ENCODE results near the gene NPW.

NPW gene

GRCh38 chr16:1984347-1985225 lies 35.0 kb upstream of the NPW start:
- DNase-seq (ENCODE audit: low spot score): no peak

GRCh38 chr16:1985466-1986150 lies 34.0 kb upstream of the NPW start:
- no peak for DNase-seq (ENCODE audit: low spot score)

GRCh38 chr16:1987198-1987597 lies 32.4 kb upstream of the NPW start:
- DNase-seq (ENCODE audit: low spot score): no peak

DNA sequence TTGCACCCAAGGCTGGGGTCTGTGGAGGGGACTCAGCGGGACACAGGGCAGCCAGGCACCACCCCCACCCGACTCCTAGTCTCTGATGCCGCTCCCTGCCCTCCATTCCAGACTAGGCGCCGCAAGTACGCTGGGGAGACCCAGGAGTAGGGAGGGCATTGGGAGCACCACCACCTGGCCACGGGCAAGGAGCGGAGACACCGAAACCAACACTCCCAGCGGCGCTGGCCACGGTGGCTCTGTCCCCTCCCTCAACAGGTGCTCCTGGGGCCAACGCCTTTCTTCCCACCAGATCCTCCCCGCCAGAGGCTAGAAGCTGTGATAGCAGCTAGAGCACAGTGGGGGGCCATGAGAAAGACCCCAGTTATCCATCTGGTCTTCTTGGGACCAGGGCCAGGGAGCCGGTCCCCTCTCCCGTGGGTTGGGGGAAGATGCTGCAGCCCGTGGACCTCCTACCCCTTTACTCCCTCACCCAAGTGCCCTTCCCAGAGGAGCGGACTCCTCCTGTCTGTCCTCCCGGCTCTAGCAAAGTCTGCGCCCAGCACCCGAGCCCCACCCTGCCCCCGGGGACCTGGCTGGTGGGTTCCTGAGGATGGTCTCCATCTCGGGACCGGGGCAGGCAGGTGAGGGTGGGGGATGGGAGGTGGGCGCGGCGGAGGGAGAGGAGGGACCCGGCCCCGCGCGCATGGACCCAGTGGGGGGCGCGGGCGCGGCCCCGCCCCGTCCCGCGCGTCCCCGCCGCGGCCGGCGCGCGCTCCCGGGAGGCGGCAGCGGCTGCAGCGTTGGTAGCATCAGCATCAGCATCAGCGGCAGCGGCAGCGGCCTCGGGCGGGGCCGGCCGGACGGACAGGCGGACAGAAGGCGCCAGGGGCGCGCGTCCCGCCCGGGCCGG lies 30.1 kb upstream of the NPW start, which contains the start of gene SYNGR3:
Gene SYNGR3, plus strand, starts transcription at position 762 of the 892 bp plus-strand sequence. CDS start 133 bp downstream, outside the sequence.
- no peak for DNase-seq (ENCODE audit: low spot score)

DNA sequence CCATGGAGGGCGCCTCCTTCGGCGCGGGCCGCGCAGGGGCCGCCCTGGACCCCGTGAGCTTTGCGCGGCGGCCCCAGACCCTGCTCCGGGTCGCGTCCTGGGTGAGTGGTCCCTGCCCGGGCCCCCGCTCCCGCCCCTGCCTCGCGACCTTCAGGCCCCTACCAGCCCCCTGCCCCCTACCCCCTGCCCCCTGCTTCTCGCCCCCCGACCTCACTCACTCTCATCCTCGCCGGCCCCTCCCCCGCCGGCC lies 29.6 kb upstream of the NPW start:
- DNase-seq (ENCODE audit: low spot score): no peak

DNA sequence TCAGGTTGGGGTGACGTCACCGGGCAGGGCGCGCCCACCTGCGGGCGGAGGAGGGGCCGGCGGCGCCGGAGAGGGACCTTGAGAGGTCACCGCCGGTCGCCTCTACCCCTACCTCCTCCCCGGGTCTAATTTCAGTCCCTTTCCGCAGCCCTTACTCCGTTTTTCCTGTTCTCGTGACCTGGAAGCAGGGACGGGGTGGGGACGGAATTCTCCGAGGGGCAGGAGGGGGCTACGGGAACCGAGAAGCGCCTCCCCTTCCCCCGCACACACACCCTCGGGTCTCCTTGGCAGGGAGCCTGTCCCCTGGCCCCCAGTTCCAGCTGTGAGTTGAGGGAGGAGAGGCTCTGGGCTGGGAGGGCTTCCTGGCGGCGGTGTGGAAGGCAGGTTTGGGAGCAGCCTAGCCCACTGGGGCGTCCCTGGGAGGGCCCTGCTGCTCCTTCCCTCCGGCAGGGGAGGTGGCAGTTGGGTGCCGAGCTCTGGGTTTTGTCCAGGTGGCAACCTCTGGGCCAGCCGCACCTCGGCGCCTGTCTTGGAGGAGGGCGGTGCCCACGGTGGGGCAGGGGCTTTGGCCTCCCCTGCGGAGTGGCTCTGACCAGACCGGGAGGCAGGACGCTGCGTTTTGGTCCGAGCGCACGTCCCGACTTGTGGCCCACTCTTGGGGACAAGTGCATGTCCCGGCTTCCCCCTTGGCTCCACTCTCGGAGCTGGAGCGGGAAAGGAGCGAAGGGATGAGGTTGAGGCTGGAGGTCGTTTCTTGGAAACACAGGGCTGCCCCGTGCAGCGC lies 29.0 kb upstream of the NPW start:
- peak; percentile 41 for DNase-seq (ENCODE audit: low spot score)

GRCh38 chr16:1991135-1991551 lies 28.4 kb upstream of the NPW start:
- no peak for DNase-seq (ENCODE audit: low spot score)

DNA sequence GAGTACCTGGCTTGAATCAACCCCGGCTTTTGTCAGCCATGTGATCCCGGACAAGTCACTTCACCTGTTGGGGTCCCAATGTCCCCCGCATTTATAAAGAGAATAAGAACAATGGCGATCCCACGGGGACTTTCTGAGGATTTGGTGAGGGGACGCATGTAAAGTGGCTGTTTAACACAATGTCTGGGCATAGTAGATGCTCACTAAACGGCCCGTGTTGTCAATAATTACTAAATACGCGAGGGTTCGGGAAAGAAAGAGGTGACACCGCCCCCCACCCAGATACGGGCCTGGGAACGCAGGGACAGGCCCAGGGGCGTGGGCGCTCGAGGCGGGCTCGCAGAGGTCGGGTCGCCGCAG lies 28.0 kb upstream of the NPW start:
- no peak for DNase-seq (ENCODE audit: low spot score)

- peak; percentile 67 for DNase-seq (ENCODE audit: low spot score)
These were observed 27.5 kb upstream of the NPW start for GRCh38 chr16:1991948-1992703.

DNA sequence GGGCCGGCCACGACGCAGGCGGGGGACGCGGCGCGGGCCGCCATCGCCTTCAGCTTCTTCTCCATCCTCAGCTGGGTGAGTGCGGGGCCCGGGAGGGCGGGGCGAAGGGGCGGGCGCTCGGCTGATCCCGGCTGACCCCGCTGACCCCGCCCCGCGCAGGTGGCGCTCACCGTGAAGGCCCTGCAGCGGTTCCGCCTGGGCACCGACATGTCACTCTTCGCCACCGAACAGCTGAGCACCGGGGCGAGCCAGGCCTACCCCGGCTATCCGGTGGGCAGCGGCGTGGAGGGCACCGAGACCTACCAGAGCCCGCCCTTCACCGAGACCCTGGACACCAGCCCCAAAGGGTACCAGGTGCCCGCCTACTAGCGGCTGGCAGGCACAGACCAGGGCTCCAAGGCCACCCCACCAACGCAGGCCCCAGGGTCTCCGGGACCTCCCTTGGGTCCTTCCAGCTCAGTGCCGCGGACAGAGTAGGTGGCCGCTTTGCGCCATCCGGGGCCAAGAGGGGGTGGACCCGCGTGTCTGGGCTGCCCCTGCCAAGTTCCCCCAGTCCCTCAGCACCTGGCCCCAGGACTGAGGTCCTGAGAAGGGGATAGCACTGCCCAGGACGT lies 26.8 kb upstream of the NPW start:
- DNase-seq (ENCODE audit: low spot score): no peak

- no peak for DNase-seq (ENCODE audit: low spot score)
These were observed 25.9 kb upstream of the NPW start for GRCh38 chr16:1993731-1994131.

GRCh38 chr16:1997494-1998359 lies 21.9 kb upstream of the NPW start:
- DNase-seq (ENCODE audit: low spot score): no peak

GRCh38 chr16:1998360-1998835 lies 21.2 kb upstream of the NPW start:
- no peak for DNase-seq (ENCODE audit: low spot score)

DNA sequence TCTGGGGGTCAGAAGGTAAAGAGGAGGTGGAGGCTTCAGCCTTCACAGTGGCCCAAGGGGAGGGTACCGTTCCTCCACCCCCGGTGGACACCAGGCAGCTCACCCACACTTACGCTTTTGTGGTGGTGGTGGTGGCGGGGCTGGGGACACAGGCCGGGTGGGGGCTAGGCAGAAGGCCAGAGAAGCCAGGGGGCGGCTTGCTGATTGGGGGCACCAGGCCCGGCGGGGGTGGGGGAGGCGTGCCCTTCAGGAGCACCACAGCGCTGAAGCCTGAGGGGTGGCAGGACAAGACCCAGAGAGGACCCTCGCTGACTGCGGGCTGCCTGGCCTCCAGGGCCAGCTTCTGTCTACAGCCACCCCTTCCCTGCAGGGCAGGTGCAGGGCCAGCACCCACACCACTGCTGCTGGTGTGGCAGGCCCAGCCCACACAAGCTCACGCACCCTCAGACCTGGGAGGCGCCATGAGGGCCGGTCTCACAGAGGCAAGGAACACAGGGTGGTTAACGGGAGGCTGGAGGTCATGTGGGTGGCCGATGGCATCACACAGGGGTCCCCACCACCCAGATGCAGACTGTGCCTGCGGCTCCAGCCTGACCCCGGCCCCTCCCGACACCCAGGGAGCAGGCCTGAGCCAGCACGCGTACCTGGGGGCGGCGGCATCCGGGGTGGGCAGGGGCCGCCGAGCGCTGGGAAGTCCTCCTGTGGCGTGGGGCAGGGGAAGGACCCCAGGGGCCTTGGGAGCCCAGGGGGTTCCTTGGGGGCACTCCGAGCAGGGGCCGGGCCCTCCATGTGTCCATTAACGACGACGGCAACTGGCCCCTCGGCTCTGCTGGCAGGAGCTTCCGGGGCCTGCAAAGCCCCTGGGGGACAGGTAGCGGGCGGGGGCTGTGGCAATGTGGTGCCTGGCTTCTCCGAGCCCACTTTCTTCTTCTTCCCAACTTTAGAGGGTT lies 20.5 kb upstream of the NPW start:
- DNase-seq (ENCODE audit: low spot score): no peak

DNA sequence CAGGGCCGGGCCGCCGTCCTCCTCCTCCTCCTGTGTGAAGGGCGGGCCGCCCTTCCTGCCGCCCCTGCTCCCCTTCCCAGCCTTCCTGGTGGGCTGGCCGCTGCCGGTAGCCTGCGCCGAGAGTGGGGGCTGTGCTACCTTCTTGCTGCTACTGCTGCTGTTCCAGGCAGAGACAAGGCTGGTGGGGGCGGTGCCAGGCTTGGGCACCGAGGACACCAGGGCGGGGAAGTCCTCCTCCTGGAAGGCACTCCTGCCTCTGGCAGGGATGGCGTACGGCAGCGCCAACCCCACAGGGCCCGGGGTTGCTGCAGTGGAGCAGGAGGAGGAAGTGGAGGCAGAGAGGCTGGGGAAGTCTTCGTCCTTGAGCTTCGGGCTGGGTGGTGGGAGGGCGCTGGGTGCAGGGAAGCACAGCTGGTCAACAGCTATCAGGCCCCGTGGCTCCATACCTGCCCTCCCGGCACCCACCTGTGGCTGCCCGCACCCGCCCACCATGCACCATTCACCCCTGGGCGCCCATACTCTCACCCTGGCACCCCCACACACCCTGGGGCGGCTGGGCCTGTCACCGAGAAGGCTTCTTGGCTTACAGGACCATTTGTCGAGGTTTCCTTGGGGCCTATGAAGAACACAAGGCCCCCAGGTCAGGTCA lies 19.6 kb upstream of the NPW start:
- no peak for DNase-seq (ENCODE audit: low spot score)

GRCh38 chr16:2001035-2001434 lies 18.6 kb upstream of the NPW start:
- DNase-seq (ENCODE audit: low spot score): no peak

DNA sequence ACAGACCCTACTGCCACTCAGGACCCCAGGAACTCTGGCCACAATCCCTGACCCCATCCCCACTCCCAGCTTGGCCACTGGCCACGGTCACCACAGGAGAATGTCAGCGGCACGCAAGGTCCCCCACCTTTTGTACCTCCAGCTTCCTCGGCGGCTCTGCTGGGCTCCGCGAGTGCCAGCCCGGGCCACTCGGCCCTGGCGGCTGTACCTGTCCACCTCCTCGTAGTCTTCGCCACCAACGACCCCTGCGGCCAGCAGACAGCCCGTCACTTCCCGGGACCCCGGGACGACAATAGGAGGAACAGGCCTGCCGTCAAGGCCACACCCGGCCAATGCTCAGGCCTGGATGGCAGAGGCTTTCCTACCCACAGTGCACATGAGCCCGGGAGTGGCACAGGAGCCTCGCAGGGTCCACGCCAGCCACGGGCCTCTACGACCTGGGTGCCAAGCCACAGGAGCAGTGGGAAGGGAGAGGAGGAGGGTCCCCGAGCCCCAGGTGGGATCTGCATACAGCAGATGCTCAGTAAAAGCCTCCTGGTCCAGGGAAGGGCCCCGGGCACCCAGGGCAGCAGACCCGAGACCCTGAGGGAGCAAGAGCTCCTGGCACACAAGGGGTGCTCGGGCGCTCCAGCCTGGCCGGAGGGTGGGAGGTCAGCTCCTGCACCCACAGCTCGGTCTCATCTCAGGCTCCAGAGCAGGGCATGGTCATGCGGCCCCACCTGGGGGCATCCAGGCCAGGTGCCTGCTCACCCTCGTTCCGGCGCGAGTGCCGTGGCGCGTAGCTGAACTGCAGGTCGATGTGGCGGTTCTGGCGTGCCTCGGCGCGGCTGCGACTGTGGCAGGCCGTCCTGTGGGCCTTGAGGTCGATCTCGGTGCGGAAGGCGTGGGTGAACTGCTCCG lies 17.9 kb upstream of the NPW start:
- no peak for DNase-seq (ENCODE audit: low spot score)

Measured in SW480 (cell line).